Measurements from ENCODE around the gene DACT2.
A peak's percentile ranks its signal among the peaks of the same experiment; 100 is the strongest.
"Not testable (repeated sequence)": the region's sequence is repeated elsewhere in the genome, so short reads cannot be mapped to it uniquely, and the experiment has no call there.

The DACT2 gene

DNA sequence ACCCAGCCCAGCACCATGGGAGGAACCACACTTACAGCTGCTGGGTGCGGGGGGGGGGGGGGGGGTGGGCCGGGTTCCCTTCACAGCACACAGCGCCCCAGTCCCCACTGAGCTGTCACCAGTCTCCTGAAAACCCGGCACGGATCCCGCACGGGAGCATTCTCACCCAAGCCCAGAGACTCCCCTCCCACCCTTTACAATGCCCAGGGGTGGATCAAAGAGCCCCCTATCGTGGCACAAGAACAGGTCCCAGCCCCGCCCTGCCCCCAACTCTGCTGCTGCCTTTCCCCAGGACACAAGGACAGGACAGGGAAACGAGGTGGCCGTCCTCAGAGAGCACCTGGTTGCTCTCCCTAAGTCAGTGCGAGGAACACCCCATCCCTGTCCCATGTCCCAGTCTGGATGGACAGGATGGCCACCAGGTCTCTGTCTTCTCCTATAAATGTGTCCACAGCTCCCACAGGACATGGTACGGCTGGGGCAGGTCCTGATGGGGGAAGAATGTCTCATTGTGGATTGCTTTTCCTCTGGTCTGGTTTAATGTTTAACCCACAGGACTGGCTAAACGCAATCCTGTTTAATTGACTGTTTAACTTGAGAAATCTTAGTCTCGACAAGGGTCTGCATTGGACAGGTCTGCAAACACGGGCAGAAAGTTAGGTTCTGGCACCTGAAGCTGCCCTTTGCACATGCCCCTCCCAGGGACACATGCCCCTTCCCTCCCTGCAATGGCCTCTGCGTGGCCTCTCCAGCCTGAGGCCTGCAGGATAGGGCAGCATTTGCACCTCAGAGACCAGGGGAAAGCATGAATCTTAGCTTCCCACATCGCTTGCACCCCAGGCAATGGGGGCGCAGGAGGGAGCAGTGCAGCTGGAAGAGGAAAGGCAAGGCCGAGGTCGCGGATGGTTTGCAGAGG lies 45.3 kb downstream of the DACT2 start:
- DNase-seq: no peak
- in situ Hi-C loops (cut with MboI; ENCODE audit: low pct_unique_long_range_greater_than_20kb, low sequenced_read_pairs): no loop called here

DNA sequence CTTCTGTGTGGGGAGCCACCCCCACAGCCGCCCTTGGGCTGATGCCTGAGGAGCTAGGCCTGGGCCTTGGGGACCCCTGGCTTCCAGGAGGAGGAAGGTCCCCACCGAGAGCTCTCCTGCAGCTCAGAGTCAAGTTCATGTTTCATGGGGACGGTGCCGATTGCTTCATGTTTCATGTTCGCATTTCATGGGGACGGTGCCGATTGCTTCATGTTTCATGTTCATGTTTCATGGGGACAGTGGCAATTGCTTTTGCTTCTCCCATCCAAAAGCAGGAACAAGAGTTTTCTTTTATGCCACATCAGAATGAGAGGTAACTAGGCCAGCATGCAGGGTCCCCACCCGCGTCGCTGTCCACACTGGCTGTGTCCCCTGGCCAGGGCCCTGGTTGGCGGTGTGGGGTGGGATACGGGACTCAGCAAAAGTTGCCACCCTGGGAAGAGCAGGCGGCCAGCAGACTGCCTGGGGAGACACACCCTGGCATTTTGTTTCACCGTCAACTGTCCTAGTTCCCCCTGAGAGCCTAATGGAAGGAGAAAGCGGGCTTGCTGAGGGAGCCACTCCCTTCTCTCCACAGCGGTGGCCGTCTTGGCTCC lies 46.0 kb downstream of the DACT2 start:
- in situ Hi-C loops (cut with MboI; ENCODE audit: low pct_unique_long_range_greater_than_20kb, low sequenced_read_pairs): no loop called here
- DNase-seq: no peak

DNA sequence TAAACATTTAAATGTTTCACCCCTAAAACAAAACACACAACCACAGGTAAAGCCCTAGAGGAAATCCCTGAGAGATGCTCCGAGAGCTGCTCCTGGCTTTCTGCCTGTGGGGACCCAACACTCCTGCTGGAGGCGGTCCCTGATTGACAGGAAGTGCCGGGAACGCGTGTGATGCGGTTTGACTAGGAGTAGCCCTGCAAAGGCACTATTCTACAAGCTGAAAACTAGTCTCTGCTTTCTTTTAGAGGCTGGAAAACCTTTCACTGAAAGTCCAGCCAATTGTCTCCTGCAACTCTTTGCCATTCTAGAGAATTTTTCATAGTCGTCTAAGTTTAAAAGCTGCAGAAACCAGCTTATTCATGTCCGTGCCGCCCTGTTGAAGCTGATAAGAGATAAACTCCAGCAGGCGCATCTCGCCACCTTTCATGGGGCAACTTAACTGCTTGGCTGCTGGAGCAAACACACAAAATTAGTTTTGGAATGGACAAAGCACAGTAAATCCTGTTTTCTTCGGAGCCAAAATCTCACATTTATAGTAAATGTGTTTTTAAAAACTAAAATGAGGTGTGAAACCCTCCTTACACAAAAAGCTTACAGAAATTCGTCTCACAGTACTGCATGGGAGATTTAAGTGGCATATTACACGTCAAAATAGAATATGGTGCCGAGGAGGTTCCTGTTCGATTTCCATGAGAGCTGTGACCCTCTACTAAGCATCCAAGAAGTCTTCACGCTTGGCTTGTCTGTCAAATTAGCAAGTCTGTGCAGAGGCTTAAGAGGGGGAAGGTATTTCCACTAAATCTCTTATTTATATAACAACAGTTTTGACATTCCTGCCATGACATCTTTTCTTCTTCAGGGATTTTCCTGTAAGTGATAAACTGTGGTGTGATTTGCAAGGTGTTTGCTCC lies 46.9 kb downstream of the DACT2 start:
- peak; percentile 6 for DNase-seq
- in situ Hi-C loops (cut with MboI; ENCODE audit: low pct_unique_long_range_greater_than_20kb, low sequenced_read_pairs): no loop called here

DNA sequence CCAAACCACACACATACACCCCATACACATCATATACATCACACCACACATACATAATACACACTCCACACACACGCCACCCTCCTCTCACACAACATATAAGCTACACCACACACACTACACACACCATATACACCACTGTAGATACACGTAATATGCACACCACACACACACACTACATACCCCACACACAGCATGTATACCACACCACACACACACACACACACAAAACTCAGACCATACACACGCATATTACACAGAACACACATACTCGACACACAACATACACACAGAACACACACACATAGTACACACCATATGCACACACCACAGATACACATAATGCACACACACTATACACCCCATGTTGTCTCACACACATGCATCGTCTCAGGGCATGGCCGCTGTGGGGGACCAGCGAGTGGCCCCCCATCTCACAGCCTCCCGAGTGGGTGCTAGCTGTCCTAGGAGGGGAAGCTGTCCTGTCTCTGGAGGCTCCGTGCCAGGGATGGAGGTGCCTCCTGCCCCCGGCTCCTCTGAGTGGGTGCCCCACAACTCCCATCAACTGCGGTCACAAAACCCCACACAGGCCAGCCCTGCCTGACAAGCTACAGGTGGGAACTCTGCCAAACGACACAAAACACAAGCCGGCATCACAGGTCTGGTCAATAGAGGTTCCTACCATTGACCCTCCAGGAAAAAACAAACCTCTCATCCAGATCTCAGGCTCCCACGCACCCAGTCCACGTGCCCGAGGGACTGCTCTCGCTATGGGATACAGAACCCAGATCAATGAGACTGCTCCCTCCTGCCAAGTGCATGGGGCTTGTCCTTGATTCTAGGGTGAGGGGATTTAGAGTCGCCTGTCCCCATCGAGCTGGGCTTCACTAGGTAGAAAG lies 49.1 kb downstream of the DACT2 start:
- DNase-seq: no peak
- in situ Hi-C loops (cut with MboI; ENCODE audit: low pct_unique_long_range_greater_than_20kb, low sequenced_read_pairs): no loop called here

DNA sequence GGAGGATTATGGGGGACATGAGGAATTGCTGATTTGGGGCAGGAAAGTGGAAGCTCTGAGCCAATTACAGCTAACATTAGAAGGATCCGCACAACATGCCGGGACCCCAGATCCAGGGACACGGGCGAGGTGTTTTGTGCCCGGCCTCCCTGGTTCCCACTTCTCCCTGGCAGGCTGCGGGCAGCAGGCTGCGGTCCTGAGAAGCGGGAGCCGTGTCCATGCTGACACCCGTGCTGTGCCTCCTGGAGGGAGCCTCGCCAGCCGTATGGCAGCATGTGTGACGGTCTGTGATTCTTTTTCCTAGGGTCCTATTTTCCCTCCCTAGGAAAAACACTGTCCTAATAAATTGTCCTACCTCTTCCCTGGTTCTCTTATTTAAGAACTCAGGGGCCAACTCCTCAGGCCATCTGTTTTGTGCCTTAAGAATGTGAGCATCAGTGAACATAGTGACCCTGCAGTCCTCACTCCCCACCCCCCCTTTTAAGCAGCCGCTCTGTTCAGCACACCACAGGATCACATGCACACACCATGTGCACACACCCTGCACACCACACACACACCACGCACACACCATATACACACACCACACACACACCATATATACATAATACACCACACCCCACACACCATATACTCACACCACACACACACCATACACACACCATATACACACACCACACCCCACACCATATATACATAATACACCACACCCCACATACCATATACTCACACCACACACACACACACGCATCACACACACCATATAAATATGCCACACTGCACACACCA lies 49.9 kb downstream of the DACT2 start:
- in situ Hi-C loops (cut with MboI; ENCODE audit: low pct_unique_long_range_greater_than_20kb, low sequenced_read_pairs): no loop called here

DNA sequence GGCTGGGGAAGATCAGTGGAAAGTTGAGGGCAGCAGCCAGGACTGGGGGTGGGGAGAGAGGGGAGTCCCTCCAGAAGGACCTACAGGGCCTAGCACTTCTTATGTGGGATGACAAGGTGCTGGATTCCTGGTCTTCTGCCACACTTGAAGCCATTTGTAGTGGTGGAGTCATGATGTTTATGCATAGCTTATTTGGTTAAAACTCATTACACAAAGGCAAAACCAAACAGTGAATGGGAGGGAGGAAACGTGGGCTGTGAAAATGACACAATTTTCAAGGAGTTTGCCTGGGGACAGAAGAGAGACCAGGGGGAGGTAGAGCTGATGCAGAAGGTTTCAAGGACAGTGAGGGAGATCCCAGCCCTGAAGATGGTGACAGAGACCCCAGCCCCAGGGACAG lies 50.8 kb downstream of the DACT2 start:
- in situ Hi-C loops (cut with MboI; ENCODE audit: low pct_unique_long_range_greater_than_20kb, low sequenced_read_pairs): no loop called here
- DNase-seq: no peak

More for the DNA sequence above, 49.9 kb downstream of the DACT2 start:
- no peak for DNase-seq

DNA sequence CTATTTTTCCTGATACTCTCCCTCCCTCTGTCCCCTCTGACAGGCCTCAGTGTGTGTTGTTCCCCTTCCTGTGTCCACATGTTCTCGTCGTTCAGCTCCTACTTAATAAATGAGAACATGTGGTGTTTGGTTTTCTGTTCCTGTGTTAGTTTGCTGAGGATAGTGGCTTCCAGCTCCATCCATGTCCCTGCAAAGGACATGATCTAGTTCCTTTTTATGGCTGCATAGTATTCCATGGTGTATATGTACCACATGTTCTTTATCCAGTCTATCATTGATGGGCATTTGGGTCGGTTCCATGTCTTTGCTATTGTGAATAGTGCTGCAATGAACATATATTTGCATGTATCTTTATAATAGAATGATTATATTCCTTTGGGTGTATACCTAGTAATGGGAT lies 51.8 kb downstream of the DACT2 start:
- DNase-seq; in situ Hi-C loops (cut with MboI; ENCODE audit: low pct_unique_long_range_greater_than_20kb, low sequenced_read_pairs): not testable (repeated sequence)

DNA sequence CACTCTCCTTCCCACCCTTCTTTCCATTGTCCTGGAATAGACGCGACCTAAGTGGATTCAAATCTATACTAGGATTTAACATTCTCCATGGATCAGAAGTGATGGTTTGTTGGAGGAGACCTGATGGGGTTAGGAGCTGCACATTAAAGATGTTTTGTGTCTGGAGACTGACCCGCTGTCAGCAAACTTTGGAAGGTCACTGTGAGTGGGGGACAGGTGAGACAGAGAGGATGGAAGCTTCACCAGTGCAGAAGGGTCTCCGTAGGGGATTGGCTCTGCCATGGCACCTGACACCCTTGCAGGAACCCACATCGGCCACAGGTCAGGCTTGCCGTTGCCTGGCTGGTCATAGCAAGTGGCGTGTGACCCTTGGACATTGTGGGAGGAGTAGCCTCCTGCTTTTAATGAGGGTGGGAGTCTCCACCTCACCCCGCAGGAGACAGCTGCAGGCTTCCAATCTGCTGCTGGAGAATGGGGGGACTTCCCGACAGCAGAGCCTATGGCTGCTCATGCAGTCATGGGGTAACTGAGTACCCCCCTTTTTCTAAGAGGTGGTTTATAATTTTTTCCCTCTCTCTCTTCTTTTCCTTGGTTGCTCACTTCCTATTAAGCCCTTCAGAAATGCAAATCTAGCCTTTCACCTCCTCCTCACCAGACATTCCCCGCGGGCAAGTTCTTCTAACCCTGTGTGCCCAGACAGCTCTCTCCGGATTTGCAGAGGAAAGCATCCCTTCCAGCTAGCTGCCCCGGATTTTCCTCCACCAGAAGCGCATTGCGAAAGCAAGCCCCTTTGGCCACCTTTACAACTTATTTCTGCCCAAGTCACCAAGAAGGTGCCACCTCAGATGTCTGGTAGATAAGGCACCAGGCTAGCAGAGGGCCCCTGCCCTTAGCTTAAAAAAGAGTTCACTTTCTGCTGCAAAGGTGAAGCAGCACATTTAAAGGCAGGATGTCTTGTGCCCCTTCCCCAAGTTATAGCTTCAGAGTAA lies 53.5 kb downstream of the DACT2 start:
- in situ Hi-C loops (cut with MboI; ENCODE audit: low pct_unique_long_range_greater_than_20kb, low sequenced_read_pairs): no loop called here
- DNase-seq: no peak

DNA sequence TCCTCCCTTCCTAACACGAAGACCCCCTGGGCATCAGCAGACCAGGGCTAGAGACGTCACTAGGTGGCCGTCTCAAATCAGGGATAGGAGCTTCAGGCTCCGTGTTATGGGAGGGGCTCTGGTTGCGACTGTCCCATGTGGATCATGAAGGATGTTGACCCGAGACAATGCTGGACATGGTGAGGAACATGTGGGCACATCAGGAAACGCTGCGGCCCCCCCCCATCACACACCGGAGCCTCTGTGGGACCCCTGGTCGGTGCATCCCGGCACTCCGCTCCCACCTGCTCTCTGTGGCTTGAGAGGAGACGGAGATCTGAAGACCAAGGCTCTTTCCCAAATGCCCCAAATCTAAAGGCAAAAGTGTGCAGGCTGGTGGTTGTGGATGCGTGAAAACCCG lies 54.2 kb downstream of the DACT2 start:
- in situ Hi-C loops (cut with MboI; ENCODE audit: low pct_unique_long_range_greater_than_20kb, low sequenced_read_pairs): no loop called here
- DNase-seq: no peak

DNA sequence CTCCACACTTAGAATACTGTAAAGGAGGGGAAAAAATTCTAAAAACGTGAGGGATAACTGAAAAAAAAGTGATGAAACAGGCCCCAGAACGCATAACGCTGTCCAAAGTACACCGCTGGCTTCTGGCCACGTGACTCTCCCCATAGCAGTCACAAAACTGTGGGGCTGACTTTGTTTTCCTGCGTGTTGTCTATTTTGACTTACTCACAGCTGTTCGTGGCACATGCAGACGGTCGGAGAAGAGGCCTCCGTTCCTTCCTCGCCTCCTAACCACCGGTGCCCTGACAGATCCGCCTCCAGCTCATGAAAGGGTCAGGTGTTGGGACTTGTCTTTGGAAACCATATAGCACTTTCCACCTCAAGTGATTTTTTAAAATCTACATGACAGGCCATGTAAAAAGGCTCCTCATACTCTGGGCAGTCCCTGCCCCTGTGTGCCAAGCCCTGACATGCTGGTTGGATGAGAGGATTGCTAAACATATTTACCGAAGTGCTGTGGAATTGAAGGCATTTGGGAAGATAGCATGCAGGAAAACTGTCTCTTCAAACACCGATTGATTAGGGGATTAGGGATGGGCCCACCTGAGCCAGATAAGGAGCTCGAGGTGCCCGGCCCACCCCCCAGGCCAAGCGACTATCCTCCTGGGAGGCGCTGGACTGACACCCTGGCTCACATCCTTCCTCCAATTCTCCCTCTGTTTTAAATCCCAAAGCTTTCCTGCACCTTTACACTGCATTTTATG lies 54.8 kb downstream of the DACT2 start:
- DNase-seq: no peak
- in situ Hi-C loops (cut with MboI; ENCODE audit: low pct_unique_long_range_greater_than_20kb, low sequenced_read_pairs): no loop called here

DNA sequence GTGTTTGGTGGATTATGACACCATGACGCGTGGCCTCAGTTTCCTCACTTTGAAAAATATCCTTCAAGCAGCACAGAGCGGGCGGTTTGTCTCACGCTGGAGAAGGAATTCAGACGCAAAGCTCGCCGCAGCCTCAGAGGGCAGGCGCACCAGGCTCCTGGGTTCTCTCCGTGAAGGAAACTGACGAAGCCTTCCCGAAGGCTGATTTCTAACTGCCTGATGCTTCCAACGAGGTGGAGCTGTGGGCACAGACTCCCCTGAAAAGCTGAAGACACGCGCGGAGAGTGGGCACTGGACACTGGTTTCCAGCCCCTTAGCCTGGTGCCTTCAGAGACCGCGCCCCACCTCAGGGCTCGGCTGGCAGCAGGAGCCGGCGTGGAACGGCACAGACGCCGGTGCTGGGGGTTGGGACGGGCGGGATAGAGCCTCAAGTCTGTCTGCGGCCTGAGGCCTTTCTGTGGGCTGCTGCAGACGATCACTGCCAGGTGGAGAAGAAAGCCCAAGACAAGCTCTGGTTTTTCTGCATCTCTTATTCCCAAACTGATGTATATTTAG lies 56.1 kb downstream of the DACT2 start:
- in situ Hi-C loops (cut with MboI; ENCODE audit: low pct_unique_long_range_greater_than_20kb, low sequenced_read_pairs): no loop called here
- DNase-seq: no peak

DNA sequence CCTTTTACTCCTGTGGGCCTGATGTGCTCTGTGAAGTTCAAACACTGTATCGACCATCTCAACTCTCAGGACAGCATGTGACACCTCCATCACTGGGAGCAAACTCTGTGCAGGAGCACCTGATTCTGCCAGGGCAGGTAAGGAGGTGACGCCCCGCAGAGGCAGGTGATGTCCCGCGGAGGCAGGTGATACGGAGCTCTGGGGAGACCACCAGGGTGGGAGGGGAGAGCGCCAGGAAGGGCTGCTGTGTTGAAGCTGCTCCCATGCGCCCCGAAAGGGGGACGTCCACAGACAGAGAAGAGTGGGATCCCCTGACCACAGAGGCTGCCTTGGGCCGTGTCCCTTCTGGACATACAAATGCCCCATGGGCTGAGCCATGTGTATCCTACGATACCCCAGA lies 58.3 kb downstream of the DACT2 start:
- in situ Hi-C loops (cut with MboI; ENCODE audit: low pct_unique_long_range_greater_than_20kb, low sequenced_read_pairs): no loop called here
- DNase-seq: no peak

DNA sequence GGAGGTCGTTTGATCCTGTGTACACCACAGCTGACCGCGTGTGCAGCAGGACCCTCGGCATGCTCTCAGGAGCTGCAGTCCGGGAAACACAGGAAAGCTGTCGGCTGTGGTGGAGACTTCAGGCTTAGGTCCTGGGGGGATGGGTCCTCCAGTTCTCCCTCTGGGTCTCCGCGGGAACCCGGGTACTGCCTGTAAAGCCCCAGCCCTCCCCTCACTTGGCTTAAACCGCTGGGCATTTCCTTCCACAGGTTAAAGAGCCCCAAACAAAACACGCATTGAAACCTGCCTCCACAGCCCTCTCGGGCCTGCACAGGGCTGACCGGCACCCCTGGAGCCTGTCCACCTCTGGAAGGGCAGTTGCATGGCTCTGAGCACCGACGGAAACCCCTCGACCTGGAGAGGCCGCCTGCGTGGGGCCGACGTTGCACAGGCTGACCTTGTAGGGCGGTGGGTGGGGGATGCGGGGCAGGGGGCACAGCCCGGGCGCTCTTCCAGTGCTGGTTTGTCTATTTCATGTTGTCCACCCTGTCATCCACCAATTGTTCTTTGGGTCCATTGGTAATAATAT lies 59.1 kb downstream of the DACT2 start:
- in situ Hi-C loops (cut with MboI; ENCODE audit: low pct_unique_long_range_greater_than_20kb, low sequenced_read_pairs): no loop called here
- no peak for DNase-seq

DNA sequence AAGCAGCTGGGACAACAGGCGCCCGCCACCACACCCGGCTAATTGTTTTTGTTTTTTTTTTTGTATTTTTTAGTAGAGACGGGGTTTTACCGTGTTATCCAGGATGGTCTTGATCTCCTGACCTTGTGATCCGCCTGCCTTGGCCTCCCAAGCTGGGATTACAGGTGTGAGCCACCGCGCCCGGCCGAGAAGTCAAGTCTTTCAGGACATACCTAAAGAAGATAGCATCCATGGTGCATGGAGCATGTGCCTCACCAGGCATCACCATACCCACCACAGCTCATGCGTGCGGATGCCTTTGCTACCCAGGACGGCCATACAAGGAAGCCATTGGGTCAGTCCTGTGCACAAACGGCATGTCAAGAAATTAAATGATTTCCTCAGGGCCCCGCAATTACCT lies 60.8 kb downstream of the DACT2 start:
- in situ Hi-C loops (cut with MboI; ENCODE audit: low pct_unique_long_range_greater_than_20kb, low sequenced_read_pairs): no loop called here
- no peak for DNase-seq

DNA sequence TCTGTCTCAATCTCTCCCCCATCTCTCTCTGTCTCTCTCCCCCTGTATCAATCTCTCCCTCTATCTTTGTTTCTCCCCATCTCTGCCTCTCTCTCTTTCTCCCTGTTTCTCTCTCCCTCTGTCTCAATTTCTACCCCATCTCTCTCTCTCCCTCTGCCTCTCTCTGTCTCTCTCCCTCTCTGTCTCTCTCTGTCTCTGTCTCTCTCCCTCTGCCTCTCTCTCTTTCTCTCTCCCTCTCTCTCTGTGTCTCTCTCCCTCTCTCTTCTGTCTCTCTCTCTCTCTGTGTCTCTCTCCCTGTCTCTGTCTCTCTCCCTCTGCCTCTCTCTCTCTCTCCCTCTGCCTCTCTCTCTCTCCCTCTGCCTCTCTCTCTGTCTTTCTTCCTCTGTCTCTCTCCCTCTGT lies 62.6 kb downstream of the DACT2 start:
- no peak for DNase-seq
- in situ Hi-C loops (cut with MboI; ENCODE audit: low pct_unique_long_range_greater_than_20kb, low sequenced_read_pairs): no loop called here

All from KBM-7 (cell line).